Measurements from ENCODE around the gene METRNL.

METRNL gene

GRCh38 chr17:83088451-83088850 lies 9.0 kb downstream of the METRNL start:
- H3K79me2 ChIP-seq (ENCODE audit: insufficient read depth, low read depth) = no peaks in the 10 kb centered on the region
- H3K27me3 ChIP-seq (ENCODE audit: insufficient read depth, low read depth) = peaks cover 48% of the 10 kb centered on the region; the same call in 1 of the 2 replicates
- TF ChIP-seq CTCF (conservative IDR thresholded peaks at IDR 0.05; ENCODE audit: low read depth, low read length) = no peak
- no peaks in the 10 kb centered on the region for H4K20me1 ChIP-seq (ENCODE audit: insufficient read depth)
- no peak overlapping the region for H3K27ac ChIP-seq
- no peaks in the 10 kb centered on the region for H3K4me1 ChIP-seq (ENCODE audit: low read depth, poor library complexity, severe bottlenecking)
- H3K36me3 ChIP-seq (ENCODE audit: insufficient read depth) = no peaks in the 10 kb centered on the region
- H2AFZ ChIP-seq (ENCODE audit: low read depth) = no peak overlapping the region
- no peak overlapping the region for H3K4me2 ChIP-seq
- no peak overlapping the region for H3K4me3 ChIP-seq (IDR thresholded peaks at IDR 0.05; ENCODE audit: insufficient read depth, low read depth, low read length)
- no peak overlapping the region for H3K9ac ChIP-seq

- no peaks in the 10 kb centered on the region for H3K4me1 ChIP-seq (ENCODE audit: low read depth, poor library complexity, severe bottlenecking)
- H3K36me3 ChIP-seq (ENCODE audit: insufficient read depth) = no peaks in the 10 kb centered on the region
- no peak overlapping the region for H3K9ac ChIP-seq
Measured at GRCh38 chr17:83088909-83089308, 9.5 kb downstream of the METRNL start.

GRCh38 chr17:83089328-83090132 lies 10.1 kb downstream of the METRNL start:
- Histone ChIP-seq H4K20me1 (ENCODE audit: insufficient read depth) (no peaks in the 10 kb centered on the region), H3K9ac (no peak overlapping the region), H2AFZ (ENCODE audit: low read depth) (no peak overlapping the region), H3K4me1 (ENCODE audit: low read depth, poor library complexity, severe bottlenecking) (no peaks in the 10 kb centered on the region), H3K36me3 (ENCODE audit: insufficient read depth) (no peaks in the 10 kb centered on the region), H3K4me3 (IDR thresholded peaks at IDR 0.05; ENCODE audit: insufficient read depth, low read depth, low read length) (no peak overlapping the region), H3K4me2 (no peak overlapping the region), H3K27me3 (ENCODE audit: insufficient read depth, low read depth) (peaks cover 47% of the 10 kb centered on the region; the same call in 1 of the 2 replicates), H3K79me2 (ENCODE audit: insufficient read depth, low read depth) (no peaks in the 10 kb centered on the region), H3K27ac (no peak overlapping the region)
- no peak for TF ChIP-seq CTCF (conservative IDR thresholded peaks at IDR 0.05; ENCODE audit: low read depth, low read length)

More at GRCh38 chr17:83088909-83089308, 9.5 kb downstream of the METRNL start:
- Histone ChIP-seq H3K79me2 (ENCODE audit: insufficient read depth, low read depth) (no peaks in the 10 kb centered on the region), H4K20me1 (ENCODE audit: insufficient read depth) (no peaks in the 10 kb centered on the region), H3K4me3 (IDR thresholded peaks at IDR 0.05; ENCODE audit: insufficient read depth, low read depth, low read length) (no peak overlapping the region), H2AFZ (ENCODE audit: low read depth) (no peak overlapping the region), H3K4me2 (no peak overlapping the region), H3K27me3 (ENCODE audit: insufficient read depth, low read depth) (peaks cover 47% of the 10 kb centered on the region; the same call in 1 of the 2 replicates), H3K27ac (no peak overlapping the region)
- TF ChIP-seq CTCF (conservative IDR thresholded peaks at IDR 0.05; ENCODE audit: low read depth, low read length) = no peak

GRCh38 chr17:83090444-83091256 lies 11.2 kb downstream of the METRNL start:
- H2AFZ ChIP-seq (ENCODE audit: low read depth) = no peak overlapping the region
- no peak overlapping the region for H3K27ac ChIP-seq
- no peaks in the 10 kb centered on the region for H3K4me1 ChIP-seq (ENCODE audit: low read depth, poor library complexity, severe bottlenecking)
- no peak overlapping the region for H3K4me3 ChIP-seq (IDR thresholded peaks at IDR 0.05; ENCODE audit: insufficient read depth, low read depth, low read length)
- no peaks in the 10 kb centered on the region for H3K36me3 ChIP-seq (ENCODE audit: insufficient read depth)
- H3K4me2 ChIP-seq = no peak overlapping the region
- no peak for TF ChIP-seq CTCF (conservative IDR thresholded peaks at IDR 0.05; ENCODE audit: low read depth, low read length)
- H4K20me1 ChIP-seq (ENCODE audit: insufficient read depth) = no peaks in the 10 kb centered on the region
- H3K9ac ChIP-seq = no peak overlapping the region
- peaks cover 49% of the 10 kb centered on the region; the same call in 1 of the 2 replicates for H3K27me3 ChIP-seq (ENCODE audit: insufficient read depth, low read depth)
- H3K79me2 ChIP-seq (ENCODE audit: insufficient read depth, low read depth) = no peaks in the 10 kb centered on the region

All from KMS-11 (cell line).